GM21381 (cell line): ENCODE measurements around the gene WDR82.
A peak's percentile ranks its signal among the peaks of the same experiment; 100 is the strongest.
"Not testable (repeated sequence)": the region's sequence is repeated elsewhere in the genome, so short reads cannot be mapped to it uniquely, and the experiment has no call there.

ENCODE experiments used
- ATAC-seq: cut with Tn5 transposase; IDR thresholded peaks from one replicate; pipeline ENCODE4 v1.9.1; 2021; ENCODE audit warnings: mild to moderate bottlenecking, moderate library complexity; ENCODE audit not compliant: unreplicated experiment

WDR82 gene

DNA sequence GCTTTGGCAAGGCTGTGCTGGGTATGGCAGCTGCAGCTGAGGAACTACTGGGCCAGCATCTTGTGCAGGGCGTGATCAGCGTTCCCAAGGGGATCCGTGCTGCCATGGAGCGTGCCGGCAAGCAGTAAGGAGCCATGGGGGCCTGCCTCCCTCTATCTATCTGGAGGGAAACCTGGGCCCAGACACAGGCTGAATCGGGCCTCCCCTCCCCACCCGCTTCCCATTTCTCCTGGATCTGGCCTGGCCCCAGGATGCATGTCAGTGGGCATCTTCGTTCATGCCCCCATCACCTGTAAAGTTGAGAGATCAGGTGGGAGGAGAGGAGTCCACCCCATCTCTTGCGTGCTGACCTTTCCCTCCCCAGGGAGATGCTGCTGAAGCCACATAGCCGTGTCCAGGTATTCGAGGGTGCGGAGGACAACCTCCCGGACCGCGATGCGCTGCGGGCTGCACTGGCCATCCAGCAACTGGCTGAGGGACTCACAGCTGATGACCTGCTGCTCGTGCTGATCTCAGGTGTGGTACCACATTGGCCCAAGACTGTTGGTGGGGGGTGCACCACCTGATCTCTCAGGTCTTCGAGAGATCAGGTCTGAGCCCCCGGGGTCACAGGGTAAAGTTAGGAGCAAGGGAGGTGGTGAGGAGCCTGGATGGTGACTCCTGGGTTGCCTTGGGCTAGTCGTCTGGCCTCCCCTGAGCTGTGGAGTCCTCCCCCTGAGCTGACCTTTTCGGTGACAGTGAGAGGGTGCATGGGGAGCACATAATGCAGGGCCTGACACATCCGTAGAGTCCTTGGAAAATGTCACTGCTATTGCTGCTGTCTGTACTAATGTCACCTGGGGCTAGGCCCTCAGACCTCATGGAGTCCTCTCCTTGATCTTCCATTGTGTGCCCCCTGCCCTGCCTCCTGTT is 12.4 kb upstream of the WDR82 start:
- ATAC-seq: no peak

DNA sequence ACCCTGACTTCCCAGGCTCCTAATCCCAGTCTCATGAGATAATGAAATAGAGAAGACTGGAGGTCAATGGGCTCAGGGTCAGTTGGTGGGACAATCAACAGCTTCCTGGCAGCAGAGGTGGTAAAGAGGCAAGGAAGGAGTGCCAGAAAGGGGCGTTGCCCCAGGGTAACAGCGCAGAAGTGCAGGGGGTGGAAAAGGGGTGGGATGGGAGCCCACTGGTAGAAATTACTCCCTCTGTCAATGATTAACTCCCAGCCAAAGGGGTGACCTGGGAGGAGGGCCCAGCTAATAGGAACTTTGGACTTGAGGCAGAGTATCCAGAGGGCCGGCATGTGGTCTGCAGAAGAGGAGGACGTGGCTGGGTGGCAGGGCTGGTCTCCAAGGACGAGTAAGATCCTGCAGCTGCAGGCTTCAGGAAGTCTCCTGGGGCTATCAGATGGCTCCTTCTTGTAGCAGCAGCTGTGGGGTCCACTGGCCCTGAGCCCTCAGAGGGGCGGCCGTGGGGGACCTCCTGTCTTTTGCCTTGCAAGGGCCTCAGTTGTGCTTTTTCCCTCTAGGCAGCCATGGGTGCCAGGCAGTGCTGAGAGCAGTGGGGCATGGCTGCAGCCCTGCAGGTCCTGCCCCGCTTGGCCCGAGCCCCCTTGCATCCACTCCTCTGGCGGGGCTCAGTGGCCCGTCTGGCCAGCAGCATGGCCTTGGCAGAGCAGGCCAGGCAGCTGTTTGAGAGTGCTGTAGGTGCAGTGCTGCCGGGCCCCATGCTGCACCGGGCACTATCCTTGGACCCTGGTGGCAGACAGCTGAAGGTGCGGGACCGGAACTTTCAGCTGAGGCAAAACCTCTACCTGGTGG is 11.5 kb upstream of the WDR82 start:
- no peak for ATAC-seq

DNA sequence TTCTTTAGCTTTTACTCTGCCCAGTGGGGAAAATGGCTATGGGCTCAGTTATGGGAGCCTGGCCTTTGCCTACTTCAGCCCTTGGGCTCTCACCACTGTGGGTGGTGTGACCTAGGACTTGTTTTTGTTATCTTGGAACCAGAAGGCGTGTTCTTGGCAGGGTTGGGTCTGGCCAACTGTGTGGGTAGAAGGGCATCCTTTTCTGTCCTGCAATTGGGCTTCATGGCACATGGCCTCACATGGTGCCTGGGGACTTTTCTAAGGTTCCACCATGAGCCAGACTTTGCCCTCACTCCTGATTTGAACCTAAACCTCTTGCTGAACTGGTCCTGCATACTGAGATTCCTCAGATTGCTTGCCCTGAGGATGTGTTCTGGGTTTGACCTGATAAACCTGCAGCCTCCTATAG is 10.9 kb upstream of the WDR82 start:
- no peak for ATAC-seq

DNA sequence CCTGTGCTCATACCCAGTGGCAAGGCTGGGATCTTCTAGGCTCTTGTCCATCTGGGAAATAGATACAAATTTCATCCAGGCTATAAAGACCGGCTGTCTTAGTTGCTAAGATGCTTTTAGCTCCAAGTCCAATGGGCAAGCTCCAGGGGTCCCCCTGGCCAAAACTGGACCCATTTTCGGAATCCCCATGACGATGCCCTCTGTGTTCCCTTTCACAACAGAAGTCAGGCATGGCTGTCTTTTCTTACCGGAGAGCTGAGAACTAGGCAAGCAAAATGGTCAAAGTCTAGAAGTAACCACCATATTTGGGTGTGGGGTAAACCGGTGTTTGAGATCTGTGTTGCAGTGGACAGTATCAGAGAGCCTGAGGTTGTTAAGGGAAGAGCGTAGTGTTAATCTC is 10.2 kb upstream of the WDR82 start:
- no peak for ATAC-seq

DNA sequence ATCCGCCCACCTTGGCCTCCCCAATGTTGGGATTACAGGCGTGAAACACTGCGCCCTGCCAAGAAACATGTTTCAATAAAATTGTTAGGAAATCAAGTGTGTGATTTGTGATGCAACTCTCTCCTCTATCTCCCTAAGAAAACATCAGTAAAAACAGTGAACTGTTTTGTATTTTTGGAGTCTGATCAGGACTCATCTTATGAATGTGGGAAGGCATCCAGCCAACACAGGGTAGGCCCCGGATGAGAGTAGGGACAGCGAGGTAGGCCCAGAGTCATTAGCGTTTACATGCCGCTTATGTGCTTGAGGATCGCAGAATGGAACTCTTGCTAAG is 8.3 kb upstream of the WDR82 start:
- no peak for ATAC-seq

DNA sequence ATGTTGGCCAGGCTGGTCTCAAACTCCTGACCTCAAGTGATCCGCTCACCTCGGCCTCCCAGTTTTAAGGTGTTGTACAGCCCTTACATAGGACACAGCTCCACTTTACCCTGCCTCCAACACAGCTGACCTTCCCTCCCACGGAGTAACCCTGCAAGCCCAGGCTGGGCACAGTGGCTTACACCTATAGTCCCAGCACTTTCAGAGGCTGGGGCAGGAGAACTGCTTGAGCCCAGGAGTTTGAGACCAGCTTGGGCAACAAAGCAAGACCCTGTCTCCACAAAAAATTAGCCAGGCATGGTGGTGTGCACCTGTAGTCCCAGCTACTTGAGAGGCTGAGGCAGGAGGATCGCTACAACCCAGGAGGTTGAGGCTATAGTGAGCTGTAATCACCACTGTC is 5.6 kb upstream of the WDR82 start:
- not testable (repeated sequence) for ATAC-seq

DNA sequence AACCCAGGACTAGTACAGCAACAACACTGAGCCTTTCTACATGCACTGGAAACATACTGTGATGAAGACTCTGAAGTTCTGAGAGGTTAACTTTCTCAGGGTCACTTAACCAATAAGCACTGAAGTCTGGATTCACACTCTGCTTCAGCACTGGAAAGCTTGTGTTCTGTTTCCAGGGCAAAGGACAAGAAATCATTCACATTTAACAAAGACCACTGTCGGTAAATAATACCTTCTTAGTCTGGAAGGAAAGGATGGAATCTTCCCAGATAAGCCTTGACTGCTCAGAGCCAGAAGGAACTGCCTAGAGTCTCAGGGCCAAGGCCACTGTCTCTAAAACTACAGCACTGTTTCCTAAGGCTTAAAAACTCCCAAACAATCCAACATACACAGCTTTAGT is 4.9 kb upstream of the WDR82 start:
- no peak for ATAC-seq

DNA sequence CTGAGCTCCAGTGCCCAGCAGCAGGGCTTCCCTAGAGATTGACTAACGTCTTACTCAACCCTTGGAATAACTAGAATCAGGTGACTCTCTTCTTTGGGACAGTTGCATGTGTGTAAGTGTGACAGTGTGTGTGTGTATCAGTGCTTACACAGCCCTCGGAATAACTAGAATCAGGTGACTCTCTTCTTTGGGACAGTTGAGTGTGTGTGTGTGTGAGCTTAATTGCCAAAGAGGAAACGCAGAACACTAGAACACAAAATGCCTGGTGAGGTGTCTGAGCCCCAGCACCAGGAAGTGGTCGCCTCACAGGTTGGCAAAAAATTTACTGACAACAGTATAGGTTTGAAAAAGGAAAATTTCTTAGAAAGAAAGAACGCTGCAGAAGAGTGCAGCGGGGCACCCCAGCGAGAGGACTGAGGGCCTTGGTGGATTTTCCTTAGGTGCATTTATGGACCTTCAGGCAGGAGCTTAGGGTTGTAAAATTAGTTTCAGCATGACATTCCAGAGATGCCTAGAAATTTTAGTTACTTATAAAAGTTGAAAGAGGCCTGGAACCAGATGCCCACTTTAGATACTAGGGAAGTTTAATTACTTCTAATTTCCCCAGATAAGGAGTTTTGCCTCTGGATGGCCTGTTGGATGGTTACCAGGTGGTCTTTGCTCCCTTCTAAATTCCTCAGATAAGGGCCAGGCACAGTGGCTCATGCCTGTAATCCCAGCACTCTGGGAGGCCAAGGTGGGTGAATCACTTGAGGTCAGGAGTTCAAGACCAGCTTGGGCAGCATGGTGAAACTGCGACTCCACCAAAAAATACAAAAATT is 3.7 kb upstream of the WDR82 start:
- ATAC-seq: no peak

DNA sequence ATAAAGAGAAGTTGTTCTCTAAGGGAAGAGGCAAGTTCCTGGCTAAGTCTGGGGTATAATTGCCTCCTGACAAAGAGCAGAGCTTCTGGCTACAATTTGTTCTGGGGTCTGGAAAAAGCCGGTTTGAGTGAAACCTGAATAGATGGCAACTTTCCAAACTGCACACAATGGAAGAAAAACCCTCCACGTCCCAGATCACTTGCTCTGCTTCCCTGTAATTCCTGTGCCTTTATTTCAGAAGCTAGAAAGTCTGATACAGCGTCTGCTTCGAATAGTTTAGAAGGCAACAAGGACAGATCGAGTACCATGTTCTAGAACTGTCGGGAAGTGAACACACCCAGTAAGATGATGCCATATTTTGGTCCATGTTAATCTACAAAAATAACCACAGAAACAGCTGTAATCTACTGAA is 1.6 kb upstream of the WDR82 start:
- no peak for ATAC-seq

DNA sequence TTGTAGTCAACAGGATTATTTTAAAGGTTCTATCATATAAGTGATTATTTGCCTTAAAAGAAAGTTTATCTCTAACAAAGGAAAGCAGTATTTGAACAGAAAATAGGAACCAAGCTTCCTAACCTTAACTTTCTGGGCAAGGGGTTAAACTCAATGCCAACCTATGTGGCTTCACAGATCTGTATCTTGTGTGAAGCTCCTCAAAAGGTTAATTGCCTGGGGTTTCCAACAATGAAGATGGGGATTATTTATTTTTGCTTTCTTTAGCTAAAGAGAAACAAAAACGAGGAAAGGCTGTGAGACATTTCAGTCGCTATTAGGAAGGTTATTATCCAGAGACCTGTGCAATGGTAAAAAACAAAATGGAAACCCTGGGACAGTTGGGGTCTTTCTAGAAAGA is 1.1 kb upstream of the WDR82 start:
- no peak for ATAC-seq

DNA sequence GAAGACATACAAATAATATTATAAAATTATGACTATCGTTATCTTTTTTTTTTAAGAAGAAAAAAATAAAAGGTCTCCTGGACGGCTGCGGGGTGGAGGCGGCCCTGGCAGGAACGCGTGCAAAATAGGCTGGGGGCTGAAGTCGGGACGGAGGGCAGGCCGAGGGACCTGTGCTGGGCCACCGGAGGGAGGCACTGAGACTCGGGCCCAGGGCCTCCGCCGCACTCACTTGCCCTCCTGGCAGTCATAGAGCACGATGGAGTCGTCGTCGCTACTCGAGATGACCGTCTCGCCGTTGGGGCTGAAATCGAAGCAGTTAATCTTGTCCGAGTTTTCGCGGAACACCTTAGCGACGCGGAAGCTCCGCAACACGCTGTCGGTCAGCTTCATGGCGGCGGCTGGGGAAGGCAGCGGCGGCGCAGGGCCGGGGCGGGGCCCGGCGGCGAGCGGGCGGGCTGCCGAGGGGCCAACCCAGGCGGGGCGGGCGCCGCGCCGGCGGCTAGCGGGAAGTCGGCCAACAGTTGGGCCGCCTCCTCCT is 408 bp downstream of the WDR82 start:
- peak; percentile 62 for ATAC-seq

DNA sequence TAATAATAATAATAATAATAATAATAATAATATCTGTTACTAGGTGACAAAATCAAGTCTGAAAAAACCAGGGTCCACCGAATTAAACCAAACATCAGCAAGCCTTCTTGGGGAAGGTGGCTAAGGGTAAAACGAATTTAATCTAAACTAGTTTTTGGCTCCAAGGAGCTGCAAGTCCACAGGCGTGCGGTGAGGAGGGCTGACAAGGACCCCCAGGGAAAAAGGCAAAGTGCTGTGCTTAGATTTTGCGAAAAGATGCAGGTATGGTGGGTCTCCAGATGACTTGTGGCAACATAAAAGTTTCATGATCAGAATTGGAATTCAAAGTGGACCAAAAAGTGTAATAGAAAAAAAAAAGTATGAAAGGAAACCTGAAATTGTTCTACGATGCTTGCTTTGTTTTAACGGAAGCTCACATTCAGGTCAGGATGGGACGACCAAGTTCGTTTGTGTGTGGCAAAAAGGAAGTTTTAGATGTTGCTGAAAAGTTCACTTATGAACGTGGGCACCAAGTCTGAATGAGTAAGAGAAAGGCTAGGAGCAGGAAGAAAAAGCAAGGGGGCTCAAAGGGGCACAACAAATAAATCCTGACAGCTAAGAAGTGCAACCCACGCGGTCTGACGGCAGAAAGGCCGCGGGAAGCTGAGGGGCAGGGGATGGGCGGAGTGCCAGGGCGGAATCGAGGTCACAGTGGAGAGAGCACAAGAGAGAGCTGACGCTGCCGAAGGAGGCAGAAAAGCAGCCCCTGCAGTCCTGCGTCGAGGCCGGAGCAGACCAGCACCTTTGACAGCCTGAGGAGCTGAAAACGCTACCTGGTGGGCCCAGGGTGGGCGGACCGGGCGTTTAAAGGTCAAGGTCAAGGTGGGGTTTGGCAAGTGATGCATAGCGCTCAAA is 1.1 kb downstream of the WDR82 start:
- ATAC-seq: peak; percentile 27

DNA sequence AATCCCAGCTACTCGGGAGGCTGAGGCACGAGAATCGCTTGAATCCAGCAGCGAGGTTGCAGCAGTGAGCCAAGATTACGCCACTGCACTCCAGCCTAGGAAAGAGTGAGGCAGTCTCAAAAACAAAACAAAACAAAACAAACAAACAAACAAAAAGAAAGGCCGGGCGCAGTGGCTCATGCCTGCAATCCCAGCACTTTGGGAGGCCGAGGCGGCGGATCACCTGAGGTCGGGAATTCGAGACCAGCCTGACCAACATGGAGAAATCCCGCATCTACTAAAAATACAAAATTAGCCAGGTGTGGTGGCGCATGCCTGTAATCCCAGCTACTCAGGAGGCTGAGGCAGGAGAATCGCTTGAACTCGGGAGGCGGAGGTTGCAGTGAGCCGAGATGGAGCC is 3.7 kb downstream of the WDR82 start:
- ATAC-seq: not testable (repeated sequence)

DNA sequence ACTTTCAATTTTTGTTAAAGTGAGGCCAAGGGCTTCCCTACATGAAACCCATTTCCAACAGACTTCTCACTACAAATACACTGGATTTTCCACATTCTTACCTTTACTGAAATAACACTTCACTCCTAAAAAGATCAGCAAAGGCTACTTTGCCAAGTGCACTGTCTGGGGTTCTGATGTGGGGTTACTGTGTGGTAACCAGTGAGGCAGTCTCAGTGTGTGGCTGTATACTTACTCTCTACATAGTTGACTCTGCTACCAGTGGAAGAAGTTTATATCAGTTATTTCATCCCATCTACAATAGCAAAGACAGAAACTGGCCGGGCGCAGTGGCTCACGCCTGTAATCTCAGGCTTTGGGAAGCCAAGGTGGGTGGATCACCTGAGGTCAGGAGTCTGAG is 5.6 kb downstream of the WDR82 start:
- ATAC-seq: no peak

DNA sequence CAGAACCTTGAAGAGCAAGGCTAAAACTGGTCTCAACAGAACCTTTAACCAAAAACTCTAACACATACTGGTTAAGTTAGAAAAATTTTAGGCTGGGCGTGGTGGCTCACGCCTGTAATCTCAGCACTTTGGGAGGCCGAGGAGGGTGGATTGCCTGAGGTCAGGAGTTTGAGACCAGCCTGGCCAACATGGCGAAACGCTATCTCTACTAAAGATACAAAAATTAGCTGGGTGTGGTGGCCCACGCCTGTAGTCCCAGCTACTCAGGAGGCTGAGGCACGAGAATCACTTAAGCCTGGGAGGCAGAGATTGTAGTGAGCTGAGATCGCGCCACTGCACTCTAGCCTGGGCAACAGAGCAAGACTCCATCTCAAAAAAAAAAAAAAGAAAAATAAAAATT is 6.3 kb downstream of the WDR82 start:
- ATAC-seq: not testable (repeated sequence)

DNA sequence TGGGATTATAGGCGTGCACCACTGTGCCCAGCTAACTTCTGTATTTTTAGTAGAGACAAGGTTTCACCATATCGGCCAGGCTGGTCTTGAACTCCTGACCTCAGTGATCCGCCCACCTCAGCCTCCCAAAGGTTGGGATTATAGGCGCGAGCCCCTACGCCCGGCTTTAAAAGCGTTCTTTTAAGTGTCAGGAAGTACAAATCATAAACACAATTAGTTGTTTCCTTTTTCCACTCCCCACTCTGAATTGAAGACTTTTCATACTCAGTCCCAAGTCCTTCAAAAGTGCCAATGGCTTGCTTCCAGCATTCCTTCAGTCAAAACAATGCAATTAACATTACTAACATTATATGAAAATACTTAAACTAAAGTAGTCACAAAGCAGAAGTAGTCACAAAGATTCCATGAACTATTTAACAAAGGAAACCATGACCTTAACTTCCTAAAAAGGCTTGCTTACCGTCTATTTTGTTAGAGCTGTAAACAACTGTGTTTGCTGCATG is 8.1 kb downstream of the WDR82 start:
- ATAC-seq: no peak

DNA sequence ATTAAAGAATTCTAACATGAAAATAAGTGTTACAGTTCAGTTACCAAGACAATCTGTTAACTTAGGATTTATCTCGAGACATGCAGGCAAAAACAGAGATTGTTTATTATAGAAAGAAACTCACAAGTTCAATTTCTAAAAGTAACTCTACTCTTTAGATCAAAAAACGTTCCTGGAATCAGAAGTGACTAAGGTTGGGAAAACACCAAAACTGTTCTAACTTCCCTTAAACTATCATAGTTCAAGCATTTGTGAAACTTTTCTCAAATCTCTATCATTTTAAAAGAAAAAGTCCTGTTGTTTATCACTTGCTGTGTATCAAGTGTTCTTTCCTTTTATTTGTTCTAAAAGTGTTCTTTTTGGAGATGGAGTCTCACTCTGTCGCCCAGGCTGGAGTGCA is 8.7 kb downstream of the WDR82 start:
- ATAC-seq: no peak

DNA sequence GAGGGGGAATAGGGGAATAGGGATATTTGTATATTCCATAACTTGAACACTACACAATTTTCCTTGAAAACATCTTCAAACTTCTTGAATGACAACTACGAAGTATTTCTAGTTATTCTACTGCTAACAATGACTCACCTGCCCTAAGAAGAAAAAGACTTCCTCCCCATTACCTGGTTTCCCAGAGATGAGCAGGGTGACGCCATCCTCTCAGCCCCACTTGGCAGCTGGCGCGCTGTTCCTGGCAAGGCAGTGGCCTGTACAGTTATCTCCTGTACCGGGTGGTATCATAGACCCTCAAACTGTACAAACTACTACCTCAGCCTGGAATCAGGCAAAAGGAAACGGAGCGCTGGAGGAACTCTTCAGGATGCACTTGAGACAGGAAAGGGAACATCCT is 10.4 kb downstream of the WDR82 start:
- no peak for ATAC-seq

DNA sequence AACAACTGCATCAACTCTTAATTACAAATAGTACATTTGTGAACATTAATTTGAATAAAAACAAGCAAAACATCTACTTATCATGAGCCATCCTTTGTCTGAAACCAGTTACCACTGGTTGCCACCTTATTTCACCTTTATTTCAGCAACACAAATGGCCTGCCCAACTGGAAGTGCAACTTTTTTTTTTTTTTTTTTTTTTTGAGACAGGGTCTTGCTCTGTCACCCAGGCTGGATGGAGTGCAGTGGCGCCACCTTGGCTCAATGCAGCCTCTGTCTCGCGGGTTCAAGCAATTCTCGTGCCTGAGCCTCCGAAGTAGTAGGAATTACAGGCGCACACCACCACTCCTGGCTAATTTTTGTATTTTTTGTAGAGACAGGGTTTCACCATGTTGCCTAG is 13.1 kb downstream of the WDR82 start:
- ATAC-seq: no peak

DNA sequence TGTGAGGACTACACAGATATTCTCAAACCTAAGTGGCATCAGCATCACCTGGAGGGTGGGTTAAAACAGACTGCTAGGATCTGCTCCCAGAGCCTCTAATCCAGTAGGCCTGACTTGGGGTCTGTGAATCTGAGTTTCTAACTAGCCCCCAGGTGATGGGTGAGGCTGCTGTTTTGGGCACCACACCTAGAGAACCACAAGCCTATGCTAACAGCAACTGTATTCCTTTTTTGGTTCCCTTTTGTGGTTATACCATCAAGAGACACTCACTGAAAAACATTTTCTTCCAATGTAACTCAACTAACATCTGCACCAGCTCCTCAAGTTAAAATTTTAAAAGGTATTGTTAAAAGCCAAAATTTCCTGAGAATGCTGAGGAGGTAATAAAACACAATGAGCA is 16.0 kb downstream of the WDR82 start:
- no peak for ATAC-seq
